HG03196 (cell line): Measurements from ENCODE around the gene SMTN.
"Not testable (repeated sequence)": the region's sequence is repeated elsewhere in the genome, so short reads cannot be mapped to it uniquely, and the experiment has no call there.

Experiments
- ATAC-seq: cut with Tn5 transposase; IDR thresholded peaks from one replicate; pipeline ENCODE4 v1.9.1; 2021; ENCODE audit not compliant: unreplicated experiment

Gene SMTN

DNA sequence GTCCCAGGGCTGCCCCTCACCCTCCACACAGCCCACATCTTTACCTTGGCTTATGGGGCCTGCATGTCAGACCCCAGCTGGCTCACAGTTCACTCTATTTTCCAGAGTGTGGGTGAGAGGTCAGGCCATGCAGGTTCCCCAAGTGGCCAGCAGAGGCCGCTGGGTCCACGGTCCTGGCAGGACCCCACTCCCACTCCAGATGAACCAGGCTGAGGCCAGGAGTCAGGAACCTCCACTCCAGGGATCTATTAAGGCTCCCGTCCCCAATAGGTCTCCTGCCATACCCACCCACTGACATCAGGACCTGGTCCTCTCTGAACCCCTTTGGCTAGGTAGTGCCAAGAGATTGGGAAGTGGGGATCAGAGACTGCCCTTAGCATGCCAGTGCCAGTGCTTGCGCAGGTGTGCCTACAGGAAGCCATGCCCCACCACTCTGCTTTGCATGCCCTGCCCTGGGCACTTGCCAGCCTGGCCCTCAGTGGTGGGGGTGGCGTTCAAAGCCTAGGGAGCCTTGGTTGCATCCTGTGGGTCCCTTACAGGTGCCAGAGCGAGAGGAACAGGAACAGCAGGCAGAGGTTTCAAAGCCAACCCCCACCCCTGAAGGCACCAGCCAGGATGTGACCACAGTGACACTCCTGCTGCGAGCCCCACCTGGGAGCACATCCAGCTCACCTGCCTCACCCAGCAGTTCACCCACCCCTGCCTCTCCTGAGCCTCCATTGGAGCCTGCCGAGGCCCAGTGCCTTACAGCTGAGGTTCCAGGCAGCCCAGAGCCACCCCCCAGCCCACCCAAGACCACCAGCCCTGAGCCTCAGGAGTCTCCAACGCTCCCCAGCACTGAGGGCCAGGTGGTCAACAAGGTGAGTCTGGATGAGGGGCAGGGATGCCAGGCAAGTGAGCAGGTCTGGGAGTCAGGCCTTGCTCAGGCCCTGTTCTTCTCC lies 8.3 kb downstream of the SMTN start:
- no peak for ATAC-seq

DNA sequence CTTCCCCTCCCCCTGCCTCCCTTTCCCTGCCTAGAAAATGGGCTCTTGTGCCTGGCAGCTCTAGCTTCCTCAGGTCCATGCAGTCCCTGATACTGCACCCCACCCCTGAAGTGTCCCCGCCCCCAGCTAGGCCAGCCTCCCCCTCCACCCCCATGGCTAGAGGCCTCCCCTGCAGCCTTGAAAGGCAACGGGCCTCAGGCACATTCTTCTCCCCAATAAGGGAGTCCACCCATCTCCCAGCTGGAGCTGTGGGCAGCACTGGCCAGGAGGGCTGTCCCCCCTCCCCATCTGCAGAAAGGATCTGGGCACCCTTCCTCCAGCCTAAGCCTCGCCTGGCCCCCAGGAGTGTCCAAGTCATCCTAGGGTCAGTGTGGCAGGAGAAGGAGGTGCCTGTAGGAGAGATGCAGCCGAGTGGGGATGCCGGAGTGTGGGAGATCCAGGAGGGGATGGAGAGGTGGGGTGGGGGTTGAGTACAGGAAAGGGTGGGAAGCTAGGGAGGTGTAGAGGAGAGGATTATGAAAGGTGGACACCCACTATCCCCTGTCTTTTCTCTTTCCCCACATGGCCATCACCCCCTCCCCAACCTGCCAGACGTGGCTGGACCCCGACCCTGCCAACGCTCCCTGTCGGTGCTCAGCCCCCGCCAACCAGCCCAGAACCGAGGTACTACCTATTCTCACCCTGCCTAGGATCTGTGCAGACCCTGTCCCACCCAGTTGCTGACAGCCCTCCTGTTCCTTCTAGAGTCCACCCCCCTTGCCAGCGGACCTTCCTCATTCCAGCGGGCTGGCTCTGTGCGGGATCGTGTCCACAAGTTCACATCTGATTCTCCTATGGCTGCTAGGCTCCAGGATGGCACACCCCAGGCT lies 9.3 kb downstream of the SMTN start:
- no peak for ATAC-seq

DNA sequence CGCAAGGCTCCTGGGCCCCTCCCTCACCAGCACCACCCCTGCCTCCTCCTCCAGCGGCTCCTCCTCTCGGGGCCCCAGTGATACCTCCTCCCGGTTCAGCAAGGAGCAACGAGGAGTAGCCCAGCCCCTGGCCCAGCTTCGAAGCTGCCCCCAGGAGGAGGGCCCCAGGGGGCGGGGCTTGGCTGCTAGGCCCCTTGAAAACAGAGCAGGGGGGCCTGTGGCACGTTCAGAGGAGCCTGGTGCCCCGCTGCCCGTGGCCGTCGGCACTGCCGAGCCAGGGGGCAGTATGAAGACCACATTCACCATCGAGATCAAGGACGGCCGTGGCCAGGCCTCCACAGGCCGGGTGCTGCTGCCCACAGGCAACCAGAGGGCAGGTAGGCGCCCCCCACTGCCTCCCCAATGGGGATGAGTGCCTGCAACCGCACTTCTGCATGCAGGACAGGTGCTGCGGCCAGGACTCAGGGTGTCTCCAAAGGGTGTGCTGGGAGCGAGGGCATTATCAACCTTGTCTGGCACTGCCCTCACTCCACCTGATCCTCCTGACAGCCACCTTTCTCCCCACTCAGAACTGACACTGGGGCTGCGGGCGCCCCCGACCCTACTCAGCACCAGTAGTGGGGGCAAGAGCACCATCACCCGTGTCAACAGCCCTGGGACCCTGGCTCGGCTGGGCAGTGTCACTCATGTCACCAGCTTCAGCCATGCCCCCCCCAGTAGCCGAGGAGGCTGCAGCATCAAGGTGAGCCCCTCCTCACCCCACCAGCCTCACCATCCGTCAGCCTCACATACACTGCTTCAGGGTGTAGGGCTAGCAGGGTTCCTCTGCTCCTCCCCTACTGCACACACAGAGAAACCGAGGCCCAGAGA lies 10.2 kb downstream of the SMTN start:
- no peak for ATAC-seq

DNA sequence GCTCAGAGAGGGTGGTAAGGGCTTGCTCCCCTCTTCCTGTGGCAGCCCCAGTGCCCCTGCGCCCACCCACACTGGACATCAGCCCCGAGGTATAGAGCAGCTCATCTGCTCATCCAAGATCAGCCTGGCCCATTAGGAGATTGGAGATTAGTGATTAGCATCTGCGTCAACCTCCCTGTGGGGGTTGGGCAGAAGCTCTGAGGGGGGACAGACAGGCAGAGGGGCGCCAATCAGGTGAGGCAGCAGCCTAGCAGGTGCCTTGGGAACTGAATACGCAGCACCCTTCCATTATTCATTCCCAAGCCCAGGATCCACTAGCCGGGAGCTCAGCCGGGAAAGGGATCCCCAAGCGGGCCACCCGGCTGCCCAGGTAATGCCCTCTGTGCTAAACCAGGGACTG lies 11.0 kb downstream of the SMTN start:
- no peak for ATAC-seq

DNA sequence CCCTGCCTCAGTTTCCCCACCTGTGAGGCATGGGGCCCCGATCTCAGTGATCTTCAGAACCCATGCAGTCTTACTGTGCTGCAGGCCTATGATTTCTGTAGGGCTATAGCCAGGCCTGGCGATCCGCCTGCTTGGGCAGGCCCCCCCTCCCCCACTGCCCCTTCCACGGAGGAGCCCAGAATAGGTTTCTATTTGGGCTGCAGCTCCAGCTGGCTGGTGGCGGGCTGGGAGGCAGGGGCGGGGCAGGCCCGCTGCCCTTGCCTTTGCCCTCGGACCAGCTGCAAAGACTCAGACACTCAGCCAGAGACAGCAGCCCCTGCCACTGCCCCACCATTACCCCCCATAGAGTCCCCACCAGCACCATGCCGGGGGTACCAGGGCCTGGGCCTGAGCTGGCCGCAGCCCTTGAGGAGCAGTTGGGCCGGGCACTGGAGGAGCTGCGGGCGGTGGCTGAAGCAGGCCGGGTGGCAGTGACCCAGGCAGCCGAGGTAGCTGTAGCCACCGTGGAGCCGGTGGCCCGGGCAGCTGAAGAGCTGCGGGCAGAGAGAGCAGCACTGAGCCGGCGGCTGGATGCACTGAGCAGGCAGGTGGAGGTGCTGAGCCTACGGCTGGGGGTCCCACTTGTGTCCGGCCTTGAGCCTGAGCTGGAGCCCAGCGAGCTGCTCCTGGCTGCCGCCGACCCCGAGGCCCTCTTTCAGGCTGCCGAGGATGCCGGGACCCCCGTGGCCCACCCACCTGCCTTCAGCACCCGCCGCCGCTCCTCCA lies 12.2 kb downstream of the SMTN start:
- no peak for ATAC-seq

DNA sequence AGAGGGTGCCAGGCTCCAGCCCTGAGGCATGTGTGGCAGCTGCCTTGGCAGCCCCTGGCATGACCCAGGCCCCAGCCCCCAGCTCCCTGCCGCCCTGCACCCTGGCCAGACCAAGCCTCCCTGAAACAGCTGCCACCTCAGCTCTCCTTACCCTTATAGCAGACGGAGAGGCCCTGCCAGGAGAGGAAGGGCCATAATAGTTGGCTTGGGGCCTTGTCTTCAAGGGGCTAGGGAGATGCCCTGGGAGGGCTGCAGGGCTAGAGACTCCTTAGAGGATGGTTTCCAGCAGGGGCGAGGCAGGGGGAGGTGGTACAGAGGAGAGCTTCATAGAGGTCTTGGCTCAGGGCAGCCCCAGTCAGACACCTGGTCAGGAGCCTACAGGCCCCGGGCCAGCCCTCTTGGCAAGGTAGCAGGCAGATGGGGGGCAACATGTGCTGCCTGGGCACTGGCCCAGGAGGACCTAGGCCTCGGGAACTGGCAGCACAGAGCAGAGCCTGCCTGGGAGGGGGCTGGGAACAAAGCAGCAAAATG lies 13.0 kb downstream of the SMTN start:
- no peak for ATAC-seq

DNA sequence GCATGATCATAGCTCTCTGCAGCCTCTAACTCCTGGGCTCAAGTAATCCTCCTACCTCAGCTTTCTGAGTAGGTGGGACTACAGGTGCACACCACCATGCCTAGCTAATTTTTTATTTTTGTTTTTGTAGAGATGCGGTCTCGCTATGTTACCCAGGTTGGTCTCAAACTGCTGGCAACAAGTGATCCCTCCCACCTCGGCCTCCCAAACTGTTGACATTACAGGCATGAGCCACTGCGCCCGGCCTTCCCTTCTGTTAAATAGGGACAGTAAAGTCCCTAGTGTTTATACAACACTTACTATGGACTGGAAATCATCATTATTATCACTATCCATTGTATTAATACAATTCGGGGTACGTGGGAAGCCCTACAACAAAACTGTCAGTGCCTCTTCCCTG lies 13.6 kb downstream of the SMTN start:
- ATAC-seq = no peak

DNA sequence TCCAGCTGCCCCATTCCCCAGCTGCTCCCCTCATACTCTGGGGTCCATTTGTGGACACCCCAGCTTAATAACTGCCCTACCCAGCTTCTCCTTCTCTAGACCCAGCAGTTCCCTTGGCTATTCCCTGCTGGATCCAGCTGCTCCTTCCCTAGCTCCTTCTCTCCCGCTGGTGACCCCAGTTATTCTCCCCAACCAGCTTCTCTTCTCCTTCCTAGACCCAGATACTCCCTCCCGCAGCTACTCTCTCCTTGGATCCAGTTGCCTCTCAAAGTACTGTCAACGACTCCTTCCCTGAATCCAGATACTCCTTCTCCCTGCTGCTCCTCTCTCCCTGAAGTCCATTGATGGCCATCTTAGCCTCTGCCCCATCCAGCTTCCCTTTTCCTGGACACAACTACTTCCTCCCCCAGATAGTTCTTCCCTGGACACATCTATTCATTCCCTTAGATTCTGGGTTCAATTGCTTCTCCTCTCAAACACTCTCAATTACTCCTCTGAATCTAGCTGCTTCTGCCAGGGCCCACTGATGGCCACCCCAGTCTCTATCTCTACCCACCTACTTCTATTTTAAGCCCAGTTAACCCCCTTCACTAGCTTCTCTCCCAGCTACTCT lies 14.6 kb downstream of the SMTN start:
- ATAC-seq = no peak

DNA sequence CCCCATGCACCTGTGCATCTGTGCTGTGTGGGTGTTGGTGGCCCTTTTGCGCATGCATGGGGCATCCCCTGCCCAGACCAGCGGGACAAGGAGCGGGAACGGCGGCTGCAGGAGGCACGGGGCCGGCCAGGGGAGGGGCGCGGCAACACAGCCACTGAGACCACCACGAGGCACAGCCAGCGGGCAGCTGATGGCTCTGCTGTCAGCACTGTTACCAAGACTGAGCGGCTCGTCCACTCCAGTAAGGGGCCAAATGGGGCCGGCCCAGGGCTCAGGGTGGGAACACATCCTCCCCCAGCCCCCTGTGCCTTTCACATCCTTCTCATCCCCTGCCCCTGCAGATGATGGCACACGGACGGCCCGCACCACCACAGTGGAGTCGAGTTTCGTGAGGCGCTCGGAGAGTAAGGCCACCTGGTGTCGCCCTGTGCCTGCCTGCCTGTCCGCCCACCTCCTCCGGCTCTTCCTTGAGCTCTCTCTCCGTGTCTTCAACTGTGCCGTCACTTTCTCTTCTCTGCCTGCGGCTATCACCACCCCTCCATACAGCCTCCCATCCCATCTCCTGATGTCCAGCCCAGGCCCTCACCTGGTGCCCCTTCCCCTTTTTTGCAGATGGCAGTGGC lies 15.7 kb downstream of the SMTN start:
- no peak for ATAC-seq

DNA sequence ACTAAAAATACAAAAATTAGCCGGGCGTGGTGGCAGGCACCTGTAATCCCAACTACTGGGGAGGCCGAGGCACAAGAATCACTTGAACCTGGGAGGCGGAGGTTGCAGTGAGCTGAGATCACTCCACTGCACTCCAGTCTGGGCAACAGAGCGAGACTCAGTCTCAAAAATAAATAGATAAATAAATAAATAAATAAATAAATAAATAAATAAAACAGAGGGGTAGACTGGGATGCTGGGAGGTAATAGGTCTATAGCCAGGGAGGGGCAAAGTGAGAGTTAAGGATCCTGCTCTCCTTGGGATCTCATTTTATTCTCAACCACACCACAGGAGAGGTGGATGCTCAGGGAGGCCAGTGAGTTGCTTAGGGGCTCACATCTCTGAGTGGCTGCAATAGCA lies 16.4 kb downstream of the SMTN start:
- ATAC-seq = not testable (repeated sequence)

DNA sequence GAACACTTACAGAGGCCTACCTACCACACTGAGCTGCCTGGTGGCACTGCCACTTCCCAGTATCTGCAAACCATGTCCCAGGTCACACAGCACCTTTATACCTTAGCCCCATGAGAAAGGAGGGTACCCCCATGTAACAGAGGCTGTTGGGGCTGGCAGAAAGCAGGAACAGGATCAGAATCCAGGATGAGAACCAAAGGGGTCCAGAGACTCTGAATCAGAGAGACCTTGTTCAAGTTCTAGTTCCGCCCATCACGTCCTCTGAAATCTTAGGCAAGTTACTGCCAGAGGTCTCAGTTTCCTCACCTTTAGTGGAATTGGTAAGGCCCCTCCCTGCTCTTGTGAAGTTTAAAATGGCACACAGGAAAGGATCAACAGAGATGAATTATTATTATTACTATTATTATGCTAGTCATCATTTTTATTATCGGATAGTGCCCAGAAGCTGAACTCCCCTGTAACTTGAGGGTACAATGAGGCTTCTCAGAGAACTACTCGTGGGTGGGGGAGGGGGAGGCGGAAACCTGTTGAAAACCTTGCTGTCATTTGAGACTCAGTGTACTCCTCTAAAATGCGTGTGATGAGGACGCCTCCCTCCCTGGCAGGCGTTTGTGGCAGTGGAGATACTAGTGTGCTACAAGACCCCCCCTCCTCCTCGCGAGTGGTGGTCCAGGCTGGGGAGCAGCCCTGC lies 17.0 kb downstream of the SMTN start:
- no peak for ATAC-seq

DNA sequence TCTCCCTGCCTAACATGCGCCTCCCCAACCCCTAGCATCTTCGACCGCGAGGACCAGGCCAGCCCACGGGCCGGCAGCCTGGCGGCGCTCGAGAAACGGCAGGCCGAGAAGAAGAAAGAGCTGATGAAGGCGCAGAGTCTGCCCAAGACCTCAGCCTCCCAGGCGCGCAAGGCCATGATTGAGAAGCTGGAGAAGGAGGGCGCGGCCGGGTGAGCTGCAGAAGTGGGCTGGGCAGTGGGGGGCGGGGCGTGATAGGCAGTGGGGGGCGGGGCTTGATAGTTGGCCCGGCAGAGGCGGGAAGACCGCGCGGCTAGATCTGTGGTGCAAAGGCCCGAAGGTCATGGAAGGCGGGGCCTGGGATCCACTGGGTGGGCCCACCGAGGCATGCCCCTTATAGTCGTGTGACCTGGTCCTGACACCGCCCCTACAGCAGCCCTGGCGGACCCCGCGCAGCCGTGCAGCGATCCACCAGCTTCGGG lies 17.6 kb downstream of the SMTN start:
- no peak for ATAC-seq

DNA sequence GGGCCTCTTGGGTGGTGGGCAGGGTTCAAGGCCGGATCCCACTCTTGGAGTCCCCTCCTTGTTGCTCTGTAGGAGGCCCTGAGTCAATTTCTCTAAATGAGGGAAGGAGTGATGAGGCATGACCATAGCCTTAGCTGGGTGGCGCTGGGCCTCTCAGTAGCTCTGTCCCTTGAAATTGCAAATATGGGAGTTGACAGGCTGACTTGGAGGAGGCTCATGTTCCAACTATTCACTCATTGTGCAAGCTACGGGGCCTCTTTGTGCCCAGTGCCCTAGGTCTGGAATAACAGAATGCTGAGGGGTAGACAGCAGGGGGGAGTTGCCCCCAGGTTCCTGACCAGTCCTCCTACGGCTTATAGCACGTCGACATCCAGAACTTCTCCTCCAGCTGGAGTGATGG lies 18.3 kb downstream of the SMTN start:
- ATAC-seq = no peak

DNA sequence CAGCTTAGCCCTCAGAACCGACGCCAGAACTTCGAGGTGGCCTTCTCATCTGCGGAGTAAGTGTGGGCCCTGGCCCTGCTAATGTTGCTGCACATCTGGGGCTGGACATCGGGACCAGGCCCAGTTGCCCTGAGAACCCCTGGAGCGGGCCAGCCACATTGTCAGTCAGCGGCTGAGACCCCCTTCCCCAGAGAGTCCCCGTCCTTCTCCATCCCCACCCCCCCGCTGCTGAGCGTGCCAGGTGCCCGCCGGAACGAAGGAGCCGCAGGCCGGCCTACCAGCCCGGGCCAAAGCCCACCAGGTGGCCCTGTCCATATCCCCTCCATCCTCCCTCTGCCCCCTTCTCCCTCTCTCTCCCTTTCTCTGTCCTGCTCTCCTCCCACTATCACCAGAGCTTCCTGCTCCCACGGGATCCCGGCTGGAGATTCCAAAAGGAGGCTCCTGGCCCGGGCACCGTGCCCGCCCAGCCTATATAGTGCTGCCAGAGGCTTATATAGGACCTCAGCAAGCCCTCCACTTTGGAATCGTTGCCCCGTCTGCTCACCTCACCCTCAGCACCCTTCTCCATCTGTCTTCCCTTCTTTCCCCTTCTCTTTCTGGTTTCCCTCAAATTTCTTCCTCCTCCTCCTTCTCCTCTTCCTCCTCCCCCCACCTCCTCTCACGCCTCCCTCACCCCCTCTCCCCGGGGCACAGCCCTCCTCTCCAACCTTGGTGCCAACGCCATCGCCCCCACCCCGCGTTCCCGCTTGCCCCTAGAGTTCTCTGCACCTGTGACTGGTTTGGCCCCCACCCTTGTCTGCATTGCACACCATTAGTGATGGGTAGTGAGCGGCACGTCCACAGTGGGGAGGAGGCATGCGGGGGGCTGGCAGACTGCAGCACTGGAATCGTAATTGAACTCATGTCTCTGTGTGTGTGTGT lies 19.0 kb downstream of the SMTN start:
- ATAC-seq = no peak

DNA sequence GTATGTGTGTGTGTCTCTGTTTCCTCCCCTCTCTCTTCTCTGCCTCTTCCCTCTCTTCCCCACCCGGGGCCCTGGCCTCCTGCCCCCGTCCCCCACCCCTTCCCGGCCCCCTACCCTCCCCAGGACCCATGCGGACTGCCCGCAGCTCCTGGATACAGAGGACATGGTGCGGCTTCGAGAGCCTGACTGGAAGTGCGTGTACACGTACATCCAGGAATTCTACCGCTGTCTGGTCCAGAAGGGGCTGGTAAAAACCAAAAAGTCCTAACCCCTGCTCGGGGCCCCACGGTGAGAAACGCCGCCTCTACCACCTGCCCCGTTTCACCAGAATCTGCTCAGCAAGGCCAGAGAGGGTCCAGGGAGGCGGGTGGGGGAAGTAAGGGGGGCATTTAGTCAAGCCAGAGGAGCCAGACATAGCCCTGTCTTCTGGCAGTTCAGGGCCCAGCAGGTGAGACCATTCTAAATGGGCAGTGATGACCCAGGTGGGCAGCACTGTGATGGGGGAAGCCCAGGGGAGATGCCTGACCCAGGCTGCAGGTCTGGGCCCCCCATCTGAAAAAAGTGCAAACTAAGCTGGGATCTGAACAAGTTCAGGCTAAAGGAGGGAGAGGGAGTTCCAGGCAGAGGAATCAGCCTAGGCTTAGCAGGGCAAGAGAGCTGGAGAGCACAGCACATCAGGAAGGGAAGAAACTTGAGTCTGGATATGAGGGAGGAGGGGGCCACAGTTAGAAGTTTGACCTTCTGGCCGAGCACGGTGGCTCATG lies 19.8 kb downstream of the SMTN start:
- no peak for ATAC-seq

DNA sequence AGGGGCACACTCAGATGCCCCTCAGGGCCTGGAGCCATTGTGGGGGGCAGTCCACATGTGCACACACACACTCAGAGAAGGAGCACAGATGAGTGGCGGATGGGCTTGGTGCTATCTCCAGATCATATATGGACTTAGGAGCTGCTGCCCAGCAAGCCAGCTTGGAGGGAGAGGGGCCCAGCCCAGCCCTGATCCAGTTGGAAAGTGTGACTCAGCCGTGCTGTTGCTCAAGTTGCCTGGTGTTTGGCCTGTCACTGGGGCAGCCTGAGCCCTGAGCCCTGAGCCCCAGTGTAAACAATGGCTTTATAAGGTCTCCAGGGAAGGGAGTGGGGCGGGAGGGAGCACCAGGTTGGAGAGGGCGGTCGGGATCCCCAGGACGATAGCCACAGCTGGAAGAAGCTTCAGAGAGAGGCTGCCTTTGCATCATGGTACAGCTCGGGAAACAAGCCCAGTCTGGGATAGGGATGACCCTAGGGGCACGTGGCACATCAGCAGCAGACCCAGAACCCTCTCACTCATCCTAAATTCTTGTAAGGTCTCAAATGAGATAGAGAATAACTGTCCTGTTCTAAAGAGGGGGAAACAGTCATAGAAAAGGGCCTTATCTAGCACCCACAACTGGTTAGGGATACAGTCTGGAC lies 21.4 kb downstream of the SMTN start:
- no peak for ATAC-seq
